C4-2B (cell line): ENCODE results near the gene NEDD4L.
A peak's percentile ranks its signal among the peaks of the same experiment; 100 is the strongest.

Experiments used
- H3K27ac ChIP-seq: fragments of 450-650 bp; 2 replicates; pipeline ENCODE4 v1.5.1; 2017
- ZFX ChIP-seq: fragments of 450-650 bp; IDR thresholded peaks from 2 replicates; pipeline ENCODE4 v1.6.1; 2017
- TF ChIP-seq, protein P1 (sequence below): fragments of 450-650 bp; conservative IDR thresholded peaks from 2 replicates; pipeline ENCODE4 v1.5.1; 2017; ENCODE audit warnings: mild to moderate bottlenecking

The NEDD4L gene

DNA sequence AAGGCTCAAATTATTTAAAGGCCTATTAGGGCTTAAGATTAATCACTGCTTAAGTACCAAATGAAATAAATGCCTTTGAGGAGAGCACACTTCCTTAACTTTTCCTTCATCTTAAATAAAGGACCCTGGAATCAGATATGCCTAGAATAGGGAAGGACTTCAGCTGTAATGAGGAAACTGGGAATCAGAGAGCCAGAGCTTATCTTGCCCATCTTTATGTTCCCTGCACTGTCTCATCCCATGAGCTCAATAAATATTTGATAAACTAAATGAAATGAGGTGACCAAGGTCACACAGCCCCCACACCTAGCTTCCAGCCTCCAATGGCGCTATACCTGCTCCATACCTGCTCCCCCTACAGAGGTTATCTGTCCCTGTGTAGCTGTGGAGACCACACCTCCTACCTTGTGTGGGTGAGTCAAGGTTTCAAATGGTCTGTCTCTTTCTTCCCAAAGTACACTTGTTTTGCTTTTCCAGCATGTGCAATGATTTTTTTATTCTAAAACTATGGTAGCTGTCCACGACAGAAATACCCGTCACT lies 23.4 kb upstream of the NEDD4L start:
- H3K27ac ChIP-seq = peak overlapping the region; percentile 44
- TF ChIP-seq, protein P1, sequence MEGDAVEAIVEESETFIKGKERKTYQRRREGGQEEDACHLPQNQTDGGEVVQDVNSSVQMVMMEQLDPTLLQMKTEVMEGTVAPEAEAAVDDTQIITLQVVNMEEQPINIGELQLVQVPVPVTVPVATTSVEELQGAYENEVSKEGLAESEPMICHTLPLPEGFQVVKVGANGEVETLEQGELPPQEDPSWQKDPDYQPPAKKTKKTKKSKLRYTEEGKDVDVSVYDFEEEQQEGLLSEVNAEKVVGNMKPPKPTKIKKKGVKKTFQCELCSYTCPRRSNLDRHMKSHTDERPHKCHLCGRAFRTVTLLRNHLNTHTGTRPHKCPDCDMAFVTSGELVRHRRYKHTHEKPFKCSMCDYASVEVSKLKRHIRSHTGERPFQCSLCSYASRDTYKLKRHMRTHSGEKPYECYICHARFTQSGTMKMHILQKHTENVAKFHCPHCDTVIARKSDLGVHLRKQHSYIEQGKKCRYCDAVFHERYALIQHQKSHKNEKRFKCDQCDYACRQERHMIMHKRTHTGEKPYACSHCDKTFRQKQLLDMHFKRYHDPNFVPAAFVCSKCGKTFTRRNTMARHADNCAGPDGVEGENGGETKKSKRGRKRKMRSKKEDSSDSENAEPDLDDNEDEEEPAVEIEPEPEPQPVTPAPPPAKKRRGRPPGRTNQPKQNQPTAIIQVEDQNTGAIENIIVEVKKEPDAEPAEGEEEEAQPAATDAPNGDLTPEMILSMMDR = no peak
- no peak for TF ChIP-seq ZFX

GRCh38 chr18:58021504-58021903 lies 22.5 kb upstream of the NEDD4L start:
- TF ChIP-seq, protein P1 = no peak
- no peak for TF ChIP-seq ZFX
- H3K27ac ChIP-seq = peak overlapping the region; percentile 44

- H3K27ac ChIP-seq = no peak overlapping the region
- TF ChIP-seq, protein P1 = no peak
- no peak for TF ChIP-seq ZFX
These were observed 20.9 kb upstream of the NEDD4L start for GRCh38 chr18:58023108-58023507.

DNA sequence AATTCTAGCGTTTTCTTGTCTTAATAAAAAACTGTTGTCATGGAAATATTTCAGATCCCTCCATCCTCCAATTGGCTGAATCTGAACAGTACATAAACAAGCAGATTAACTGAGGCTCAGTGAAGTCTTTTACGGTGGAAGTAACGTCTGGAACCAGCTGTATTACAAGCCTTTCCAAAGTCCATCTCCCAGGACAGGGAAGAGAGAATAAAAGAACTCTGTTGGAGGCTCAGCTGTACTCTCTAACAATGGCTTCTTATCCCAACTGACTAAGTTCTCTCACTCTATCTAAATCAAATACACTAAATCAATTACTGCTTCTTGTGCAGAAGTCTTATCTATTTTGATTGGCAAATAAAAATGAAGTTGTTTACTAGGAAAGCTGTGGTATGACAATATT lies 19.9 kb upstream of the NEDD4L start:
- TF ChIP-seq, protein P1 = no peak
- TF ChIP-seq ZFX = no peak
- no peak overlapping the region for H3K27ac ChIP-seq

- no peak overlapping the region for H3K27ac ChIP-seq
- TF ChIP-seq, protein P1 = no peak
- no peak for TF ChIP-seq ZFX
These were observed 18.8 kb upstream of the NEDD4L start for GRCh38 chr18:58025205-58025604.

DNA sequence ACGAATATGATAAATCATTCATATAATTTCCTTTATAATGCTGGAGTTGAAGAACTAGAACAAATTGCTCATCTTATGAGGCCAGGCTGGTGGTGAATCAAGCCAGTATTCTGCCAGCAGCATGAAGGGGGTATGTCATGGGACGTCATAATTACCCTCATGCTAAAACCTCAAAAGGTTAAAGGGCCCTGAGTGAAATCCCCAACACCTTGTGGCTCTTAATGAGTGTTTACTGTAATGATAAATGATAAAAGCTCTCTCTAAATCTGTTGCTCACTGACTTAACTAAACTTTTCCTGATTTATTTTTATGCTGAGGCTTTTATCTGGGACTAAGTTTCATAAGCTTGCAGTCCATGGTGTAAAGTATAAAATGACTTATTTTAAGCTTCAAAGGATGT lies 18.3 kb upstream of the NEDD4L start:
- no peak for TF ChIP-seq ZFX
- TF ChIP-seq, protein P1 = no peak
- H3K27ac ChIP-seq = no peak overlapping the region

DNA sequence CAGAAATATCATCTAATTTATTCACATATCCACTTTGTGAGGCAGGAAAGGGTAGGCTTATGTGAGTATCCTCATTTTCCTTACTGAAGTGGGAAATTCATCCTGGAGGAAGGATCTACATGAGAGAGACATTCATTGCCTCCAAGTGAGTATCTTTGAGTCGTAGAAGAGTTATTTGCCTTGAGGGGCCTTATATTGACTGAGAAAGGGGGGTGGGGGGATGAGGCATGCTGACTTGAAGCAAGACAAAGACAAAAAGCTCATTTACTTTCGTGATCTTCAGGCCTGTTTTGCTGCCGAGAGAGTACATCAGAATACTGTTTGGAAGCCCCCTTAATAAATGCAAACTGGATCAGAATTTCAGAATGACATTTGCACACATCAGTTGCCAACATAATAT lies 17.6 kb upstream of the NEDD4L start:
- no peak overlapping the region for H3K27ac ChIP-seq
- no peak for TF ChIP-seq ZFX
- TF ChIP-seq, protein P1 = no peak
